Endothelial cell of umbilical vein (primary cell): ENCODE measurements around the gene USH1C. TPM values are rescaled to one million over a fixed set of nuclear protein-coding genes. Genes with fewer than 3 reads are reported as not detected.

Experiments
- BruUV-seq: library from RNA; stranded (reverse); fragments of 400-500 nt; replicated peaks from 2 replicates; lab custom pipeline; 2021; lab: Mats Ljungman, UMichigan
- CTCF ChIA-PET: fragments of 300-600, 350-600 bp; sonication (Branson Sonifier 250); formaldehyde crosslinking; loops from one replicate; lab custom pipeline; 2021; ENCODE audit warnings: antibody characterized with exemption, inconsistent platforms; lab: Charles Lee
- POLR2A ChIA-PET: fragments of 300-600, 350-600 bp; sonication (Branson Sonifier 250); formaldehyde crosslinking; loops from one replicate; lab custom pipeline; 2021; ENCODE audit warnings: antibody characterized with exemption, inconsistent platforms; lab: Charles Lee
- DNase-seq: peaks from one replicate; pipeline ENCODE4 v3.0.0-alpha.2; 2011; ENCODE audit warnings: low read depth, low spot score
- FAIRE-seq: peaks from 2 replicates; lab custom pipeline; 2011; peaks lifted over from hg19 to GRCh38; lab: Jason Lieb, UNC
- H2AFZ ChIP-seq: 2 replicates; pipeline ENCODE4 v1.6.0; 2012; ENCODE audit warnings: low read depth, low read length, control low read depth, inconsistent platforms
- H3K27ac ChIP-seq: 2 replicates; pipeline ENCODE4 v1.5.1; 2011; ENCODE audit warnings: low read depth, mild to moderate bottlenecking, control low read depth, low read length, moderate library complexity; ENCODE audit not compliant: insufficient read depth
- H3K27me3 ChIP-seq, 2 experiments: 2 replicates each; pipeline versions ENCODE4 v1.6.0 to v1.6.1; 2011; ENCODE audit warnings: low read length in 2 of 2, mixed read lengths in 1 of 2; ENCODE audit not compliant: control insufficient read depth in 2 of 2, insufficient read depth in 2 of 2
- H3K36me3 ChIP-seq, 2 experiments: 2 replicates in 1 of 2; 3 replicates in 1 of 2; pipeline ENCODE4 v1.5.1; 2011; ENCODE audit warnings: low read length in 2 of 2, mild to moderate bottlenecking in 1 of 2, moderate library complexity in 1 of 2; ENCODE audit not compliant: control insufficient read depth in 2 of 2, insufficient read depth in 2 of 2; ENCODE audit errors: extremely low read depth in 1 of 2
- H3K4me1 ChIP-seq: 3 replicates; pipeline ENCODE4 v1.5.1; 2011; ENCODE audit warnings: mild to moderate bottlenecking, low read length; ENCODE audit not compliant: control insufficient read depth, insufficient read depth; ENCODE audit errors: extremely low read depth
- H3K4me2 ChIP-seq: 2 replicates; pipeline ENCODE4 v1.6.1; 2011; ENCODE audit warnings: low read length, control low read depth, mixed read lengths; ENCODE audit not compliant: insufficient read depth
- H3K4me3 ChIP-seq, 3 experiments: fragments of 200-600 bp in 1 of 3; sonication (generic), shearing (Covaris generic) in 1 of 3; replicated peaks in 1 of 3; 2 replicates each; pipeline ENCODE4 v1.5.1; 2011 to 2016; ENCODE audit warnings: control low read depth in 3 of 3, low read length in 3 of 3, mild to moderate bottlenecking in 2 of 3, inconsistent platforms in 1 of 3, low read depth in 1 of 3, moderate library complexity in 1 of 3; ENCODE audit not compliant: insufficient read depth in 1 of 3
- H3K79me2 ChIP-seq: 2 replicates; pipeline ENCODE4 v1.6.0; 2012; ENCODE audit warnings: low read length, inconsistent platforms; ENCODE audit not compliant: control insufficient read depth, insufficient read depth
- H3K9ac ChIP-seq: replicated peaks from 2 replicates; pipeline ENCODE3; 2011; ENCODE audit warnings: low read length, control low read depth; ENCODE audit not compliant: insufficient read depth; ENCODE audit errors: extremely low read depth
- H3K9me1 ChIP-seq: replicated peaks from 3 replicates; pipeline ENCODE4 v1.6.0; 2011; ENCODE audit warnings: mild to moderate bottlenecking, low read length; ENCODE audit not compliant: control insufficient read depth, insufficient read depth; ENCODE audit errors: extremely low read depth
- H3K9me3 ChIP-seq: replicated peaks from 2 replicates; pipeline ENCODE4 v1.5.1; 2012; ENCODE audit warnings: low read length, inconsistent platforms; ENCODE audit not compliant: control insufficient read depth, insufficient read depth
- H4K20me1 ChIP-seq: replicated peaks from 2 replicates; pipeline ENCODE3; 2011; ENCODE audit warnings: mild to moderate bottlenecking, low read length; ENCODE audit not compliant: control insufficient read depth, insufficient read depth; ENCODE audit errors: extremely low read depth
- CTCF ChIP-seq, 2 donors: IDR thresholded peaks; 1 replicate in 1 of 2; 2 replicates in 1 of 2; pipeline ENCODE4 v1.5.1; 2011; ENCODE audit warnings: low read length in 2 of 2, mild to moderate bottlenecking in 2 of 2, moderate library complexity in 2 of 2, control low read depth in 1 of 2, inconsistent platforms in 1 of 2, low read depth in 1 of 2; ENCODE audit not compliant: insufficient read depth in 1 of 2; ENCODE audit errors: extremely low read depth in 1 of 2
- EZH2 ChIP-seq: IDR thresholded peaks from 2 replicates; pipeline ENCODE4 v1.6.1; 2012; ENCODE audit warnings: borderline replicate concordance, low read depth, mild to moderate bottlenecking, moderate library complexity, low read length, inconsistent platforms; ENCODE audit not compliant: severe bottlenecking
- FOS ChIP-seq: IDR thresholded peaks from 2 replicates; pipeline ENCODE4 v1.6.1; 2011; ENCODE audit warnings: mild to moderate bottlenecking, low read length, moderate library complexity, borderline replicate concordance; ENCODE audit not compliant: insufficient read depth
- GATA2 ChIP-seq: IDR thresholded peaks from 2 replicates; pipeline ENCODE4 v1.7.0; 2011; ENCODE audit warnings: low read depth, mild to moderate bottlenecking, moderate library complexity, mixed read lengths, low read length; ENCODE audit not compliant: insufficient read length, insufficient read depth
- JUN ChIP-seq: IDR thresholded peaks from 2 replicates; pipeline ENCODE4 v1.6.1; 2011; ENCODE audit warnings: borderline replicate concordance, low read depth; ENCODE audit not compliant: insufficient read length, insufficient read depth
- MYC ChIP-seq: IDR thresholded peaks from one replicate; pipeline ENCODE4 v1.6.1; 2011; ENCODE audit warnings: mild to moderate bottlenecking, low read depth, low read length
- POLR2A ChIP-seq: IDR thresholded peaks from 2 replicates; pipeline ENCODE4 v1.6.1; 2012; ENCODE audit warnings: low read depth, mild to moderate bottlenecking, control low read depth, low read length
- POLR2AphosphoS5 ChIP-seq: IDR thresholded peaks from 2 replicates; pipeline ENCODE4 v1.6.1; 2012; ENCODE audit warnings: low read depth, mild to moderate bottlenecking, control low read depth, low read length, moderate library complexity; ENCODE audit not compliant: insufficient read depth
- dilution Hi-C: fragments of 300-500 bp; cut with MboI; formaldehyde crosslinking; loops from one replicate; pipeline ENCODE4 v1.15.0; 2019; ENCODE audit warnings: low sequenced_read_pairs; ENCODE audit not compliant: extremely low pct_ligation_motif_present
- intact Hi-C: fragments of 100-400 bp; cut with micrococcal nuclease; formaldehyde crosslinking; loops from one replicate; pipeline ENCODE4 v1.10.0; 2022
- polyA plus RNA-seq, 4 experiments: library from polyadenylated mRNA; depleted of rRNA in 3 of 4; stranded (reverse) in 3 of 4; unstranded in 1 of 4; fragments of >200 nt; gene quantifications; 2 replicates each; pipeline versions ENCODE4 v1.2.1 to v1.2.3, GENCODE V29; 2011 to 2012; ENCODE audit warnings: missing spikeins in 1 of 4
- total RNA-seq: library from RNA; stranded (reverse); gene quantifications from 2 replicates; pipeline ENCODE4 v1.2.3, GENCODE V29; 2021

Gene USH1C
- total and polyA plus RNA-seq, 2 donors (not counting 3 experiments of a cell fraction or from before 2014, with no cell fraction given), result not detected

- DNase-seq, result no peak
- no peaks in the 10 kb centered on the region for H4K20me1 ChIP-seq
- H3K36me3 ChIP-seq, result no peaks in the 10 kb centered on the region
- intact Hi-C loops, result no loop called here
- no peak overlapping the region for H3K27ac ChIP-seq
- ChIA-PET POLR2A (no interaction called here), CTCF (interaction anchor here (1.1 to 7.4 kb wide), 5 partner anchors 8 to 278 kb away, joined by 4 to 184 read pairs (median 6); no protein-coding TSS in a partner anchor)
- no peaks in the 10 kb centered on the region for H3K9me1 ChIP-seq
- TF ChIP-seq JUN (no peak), FOS (no peak), POLR2AphosphoS5 (no peak), GATA2 (no peak), CTCF (IDR thresholded peaks at IDR 0.05; ENCODE audit: extremely low read depth in 1 of 2, insufficient read depth in 1 of 2, low read depth in 1 of 2, low read length in 2 of 2) (no peak), EZH2 (no peak), MYC (no peak), POLR2A (no peak)
- no peaks in the 10 kb centered on the region for H3K9me3 ChIP-seq
- H3K4me1 ChIP-seq, result no peaks in the 10 kb centered on the region
- H3K4me2 ChIP-seq, result no peak overlapping the region
- BruUV-seq, result no TSS peak
- no peak for FAIRE-seq
- dilution Hi-C loops, result no loop called here
- H2AFZ ChIP-seq, result no peak overlapping the region
- no peak overlapping the region for H3K9ac ChIP-seq
- no peak overlapping the region for H3K4me3 ChIP-seq
- no peaks in the 10 kb centered on the region for H3K27me3 ChIP-seq
- H3K79me2 ChIP-seq, result no peaks in the 10 kb centered on the region
These were observed 37.3 kb downstream of the USH1C start for GRCh38 chr11:17506942-17507341.
